ENCODE measurements around the gene CUEDC2. TPM values are rescaled to one million over a fixed set of nuclear protein-coding genes. Genes with fewer than 3 reads are reported as not detected.
A peak's percentile ranks its signal among the peaks of the same experiment; 100 is the strongest.

Gene CUEDC2
- total RNA-seq, 3 donors from 2014 or later (not counting 1 experiment from before 2014, with no cell fraction given) = 35.0 to 43.0 (median 37.7) TPM

GRCh38 chr10:102399217-102400021 lies 33.0 kb downstream of the CUEDC2 start:
- Mint-ChIP-seq H3K36me3 (no peaks in the 10 kb centered on the region), H3K9me3 (no peaks in the 10 kb centered on the region), H3K27me3 (ENCODE audit: low read depth in 2 of 2) (no peaks in the 10 kb centered on the region), H3K4me3 (peak overlapping the region; percentile 81), H3K27ac (peak overlapping the region; percentile 99), H3K4me1 (peaks cover 21 to 37% of the 10 kb centered on the region in 2 donors)
- DNase-seq (peak; percentile 93 to 95), ATAC-seq (peak; percentile 57 to 79 (median 57))
- TF ChIP-seq CTCF (IDR thresholded peaks at IDR 0.05) = peak; percentile 87
- WGBS (ENCODE audit: insufficient coverage) = 5% methylated on average over 72 of the region's 72 CpGs
- Histone ChIP-seq H3K9me3 (ENCODE audit: control insufficient read depth, insufficient read depth, low read length) (no peaks in the 10 kb centered on the region), H3K4me3 (ENCODE audit: low read length) (peak overlapping the region; percentile 33), H3K27me3 (ENCODE audit: control insufficient read depth, insufficient read depth, low read length) (no peaks in the 10 kb centered on the region), H3K27ac (ENCODE audit: low read length) (peak overlapping the region; percentile 79), H3K4me1 (ENCODE audit: control insufficient read depth, insufficient read depth, low read length) (peaks cover 43% of the 10 kb centered on the region), H3K36me3 (ENCODE audit: control insufficient read depth, insufficient read depth, low read length) (peaks cover 42% of the 10 kb centered on the region)
- intact Hi-C loops (cut with micrococcal nuclease) = loop anchor here (2.0 to 10.0 kb wide), 2 partner anchors 169 to 245 kb away; partner anchors contain the start of gene TRIM8

GRCh38 chr10:102398172-102399020 lies 34.0 kb downstream of the CUEDC2 start:
- no peaks in the 10 kb centered on the region for H3K9me3 Mint-ChIP-seq

More at GRCh38 chr10:102398172-102399020, 34.0 kb downstream of the CUEDC2 start:
- DNase-seq = peak in 1 of 2 donors; percentile 33
- no peaks in the 10 kb centered on the region for H3K36me3 Mint-ChIP-seq
- H3K4me1 Mint-ChIP-seq = peaks cover 29 to 45% of the 10 kb centered on the region in 2 donors
- H3K4me3 Mint-ChIP-seq = peak overlapping the region; percentile 81
- no peak overlapping the region for H3K4me3 ChIP-seq (ENCODE audit: low read length)
- intact Hi-C loops (cut with micrococcal nuclease) = loop anchor here (2.0 to 10.0 kb wide), 2 partner anchors 168 to 246 kb away; partner anchors contain the start of gene TRIM8
- ATAC-seq = no peak
- H3K27ac Mint-ChIP-seq = peak overlapping the region; percentile 99
- WGBS (ENCODE audit: insufficient coverage) = 93% methylated on average over 21 of the region's 21 CpGs
- H3K9me3 ChIP-seq (ENCODE audit: control insufficient read depth, insufficient read depth, low read length) = no peaks in the 10 kb centered on the region
- H3K27me3 ChIP-seq (ENCODE audit: control insufficient read depth, insufficient read depth, low read length) = no peaks in the 10 kb centered on the region
- H3K4me1 ChIP-seq (ENCODE audit: control insufficient read depth, insufficient read depth, low read length) = peaks cover 48% of the 10 kb centered on the region
- H3K27ac ChIP-seq (ENCODE audit: low read length) = peak overlapping the region; percentile 79
- H3K27me3 Mint-ChIP-seq (ENCODE audit: low read depth in 2 of 2) = no peaks in the 10 kb centered on the region
- no peak for TF ChIP-seq CTCF (IDR thresholded peaks at IDR 0.05)
- H3K36me3 ChIP-seq (ENCODE audit: control insufficient read depth, insufficient read depth, low read length) = peaks cover 42% of the 10 kb centered on the region
